Endodermal cell (in vitro differentiated cells): Measurements from ENCODE around the gene HOXD12. TPM values are rescaled to one million over a fixed set of nuclear protein-coding genes. Genes with fewer than 3 reads are reported as not detected.

Experiments used
- DNase-seq: peaks from one replicate; pipeline ENCODE4 v3.0.0-alpha.2; 2017
- H3K27ac ChIP-seq: 2 replicates; pipeline ENCODE4 v1.5.1; 2013; ENCODE audit warnings: mild to moderate bottlenecking, low read depth, low read length, moderate library complexity
- H3K27me3 ChIP-seq: 2 replicates; pipeline ENCODE4 v1.6.1; 2013; ENCODE audit warnings: mild to moderate bottlenecking, low read length, moderate library complexity; ENCODE audit not compliant: insufficient read depth, control insufficient read depth, poor library complexity, severe bottlenecking
- H3K36me3 ChIP-seq: 2 replicates; pipeline ENCODE4 v1.7.0; 2013; ENCODE audit warnings: mild to moderate bottlenecking, low read length, moderate library complexity; ENCODE audit not compliant: control insufficient read depth, insufficient read depth
- H3K4me1 ChIP-seq: one replicate; pipeline ENCODE4 v1.7.0; 2013; ENCODE audit warnings: low read length; ENCODE audit not compliant: control insufficient read depth, insufficient read depth
- H3K4me3 ChIP-seq: 2 replicates; pipeline ENCODE4 v1.5.1; 2013; ENCODE audit warnings: mild to moderate bottlenecking, low read length, moderate library complexity
- H3K9ac ChIP-seq: 2 replicates; pipeline ENCODE4 v1.6.1; 2013; ENCODE audit warnings: mild to moderate bottlenecking, low read length, moderate library complexity; ENCODE audit not compliant: poor library complexity, severe bottlenecking; ENCODE audit errors: extremely low read depth
- H3K9me3 ChIP-seq: 2 replicates; pipeline ENCODE4 v1.6.1; 2013; ENCODE audit warnings: mild to moderate bottlenecking, low read length, moderate library complexity; ENCODE audit not compliant: control insufficient read depth
- H3K27ac Mint-ChIP-seq: 2 replicates; pipeline ENCODE4 v1.8.0; 2020; ENCODE audit warnings: mixed read lengths
- H3K27me3 Mint-ChIP-seq: 2 replicates; pipeline ENCODE4 v1.8.0; 2021; ENCODE audit warnings: mild to moderate bottlenecking, mixed read lengths; ENCODE audit not compliant: insufficient read depth
- H3K36me3 Mint-ChIP-seq: 2 replicates; pipeline ENCODE4 v1.8.0; 2020; ENCODE audit warnings: low read depth, mixed read lengths
- H3K4me1 Mint-ChIP-seq: 2 replicates; pipeline ENCODE4 v1.8.0; 2020; ENCODE audit warnings: mixed read lengths
- H3K4me3 Mint-ChIP-seq: 2 replicates; pipeline ENCODE4 v1.8.0; 2020; ENCODE audit warnings: mild to moderate bottlenecking, moderate library complexity, mixed read lengths
- H3K9me3 Mint-ChIP-seq: 2 replicates; pipeline ENCODE4 v1.8.0; 2020; ENCODE audit warnings: mild to moderate bottlenecking, mixed read lengths
- CTCF ChIP-seq: fragments of 200-600 bp; sonication (generic); conservative IDR thresholded peaks from 2 replicates; pipeline ENCODE4 v1.5.0; 2021; ENCODE audit warnings: antibody characterized with exemption, mild to moderate bottlenecking
- WGBS, 2 experiments: methylation state at CpG; one replicate each; pipeline versions ENCODE4 v1.1.5 to v1.1.7; 2013; ENCODE audit warnings: missing lambda C conversion rate in 2 of 2, mixed read lengths in 1 of 2; ENCODE audit not compliant: insufficient coverage in 1 of 2, insufficient read length in 1 of 2; 5-methylcytosine and 5-hydroxymethylcytosine counted together
- total RNA-seq, 2 donors: library from RNA; stranded (reverse); fragmentation: NEBNext Ultra II Directional in 1 of 2; extraction: Animal tissue kit (Norgen Biotek cat#: 25700) in 1 of 2; gene quantifications; 2 replicates in 1 of 2; 3 replicates in 1 of 2; pipeline ENCODE4 v1.2.1, GENCODE V29; 2021

HOXD12 gene
- total RNA-seq, 2 donors from 2014 or later, result not detected

- H3K27ac ChIP-seq, result no peak overlapping the region
- peaks cover 26% of the 10 kb centered on the region for H3K4me1 Mint-ChIP-seq
- H3K4me3 ChIP-seq, result no peak overlapping the region
Observed at GRCh38 chr2:176107731-176108181, 8.2 kb downstream of the HOXD12 start.

DNA sequence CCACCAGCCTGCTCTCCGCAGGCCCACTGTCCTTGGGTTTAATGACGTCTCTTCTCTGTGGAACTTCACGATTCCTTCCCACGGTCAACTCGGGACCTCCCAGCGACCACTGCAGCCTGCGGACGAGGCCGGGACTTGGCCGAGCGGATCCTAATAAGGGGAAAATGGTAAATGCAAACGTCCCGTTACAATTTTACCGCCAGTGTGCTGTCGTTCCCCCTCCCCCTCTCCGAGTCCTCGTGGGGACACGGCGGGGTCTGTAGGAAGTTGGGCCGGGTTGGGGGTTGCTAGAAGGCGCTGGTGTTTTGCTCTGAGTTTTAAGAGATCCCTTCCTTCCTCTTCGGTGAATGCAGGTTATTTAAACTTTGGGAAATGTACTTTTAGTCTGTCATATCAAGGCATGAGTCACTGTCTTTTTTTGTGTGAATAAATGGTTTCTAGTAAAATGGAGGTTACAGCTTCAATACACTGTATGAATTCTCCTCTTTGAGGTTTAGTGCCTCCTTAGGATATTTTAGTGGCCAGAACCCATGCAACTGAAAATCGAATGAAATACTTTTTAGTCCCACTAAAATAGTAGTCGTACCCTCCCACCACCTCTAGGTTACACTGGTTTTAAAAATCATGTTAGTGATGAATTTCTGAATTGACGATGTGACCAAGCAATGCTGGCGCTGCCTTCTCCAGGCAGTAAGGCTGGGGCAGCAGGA is 9.8 kb downstream of the HOXD12 start:
- Histone ChIP-seq H3K9ac (no peak overlapping the region), H3K4me1 (no peaks in the 10 kb centered on the region), H3K27ac (no peak overlapping the region), H3K9me3 (no peaks in the 10 kb centered on the region), H3K36me3 (no peaks in the 10 kb centered on the region), H3K4me3 (no peak overlapping the region), H3K27me3 (peaks cover 99% of the 10 kb centered on the region)
- no peak for TF ChIP-seq CTCF
- Mint-ChIP-seq H3K9me3 (no peaks in the 10 kb centered on the region), H3K27me3 (peaks cover 95% of the 10 kb centered on the region), H3K36me3 (no peaks in the 10 kb centered on the region), H3K27ac (no peak overlapping the region), H3K4me1 (peaks cover 21% of the 10 kb centered on the region), H3K4me3 (no peak overlapping the region)
- peak; percentile 48 for DNase-seq
- 7 to 9% methylated on average over 2 to 26 of the region's 26 CpGs for WGBS, 2 experiments

More at GRCh38 chr2:176107731-176108181, 8.2 kb downstream of the HOXD12 start:
- no peak for TF ChIP-seq CTCF
- DNase-seq, result peak; percentile 70
- Mint-ChIP-seq H3K27ac (no peak overlapping the region), H3K4me3 (no peak overlapping the region), H3K9me3 (no peaks in the 10 kb centered on the region), H3K36me3 (no peaks in the 10 kb centered on the region), H3K27me3 (peaks cover 95% of the 10 kb centered on the region)
- Histone ChIP-seq H3K4me1 (no peaks in the 10 kb centered on the region), H3K36me3 (no peaks in the 10 kb centered on the region), H3K9me3 (no peaks in the 10 kb centered on the region), H3K9ac (no peak overlapping the region), H3K27me3 (peaks cover 99% of the 10 kb centered on the region)
- 1% methylated on average over 19 to 58 of the region's 59 CpGs for WGBS, 2 experiments

DNA sequence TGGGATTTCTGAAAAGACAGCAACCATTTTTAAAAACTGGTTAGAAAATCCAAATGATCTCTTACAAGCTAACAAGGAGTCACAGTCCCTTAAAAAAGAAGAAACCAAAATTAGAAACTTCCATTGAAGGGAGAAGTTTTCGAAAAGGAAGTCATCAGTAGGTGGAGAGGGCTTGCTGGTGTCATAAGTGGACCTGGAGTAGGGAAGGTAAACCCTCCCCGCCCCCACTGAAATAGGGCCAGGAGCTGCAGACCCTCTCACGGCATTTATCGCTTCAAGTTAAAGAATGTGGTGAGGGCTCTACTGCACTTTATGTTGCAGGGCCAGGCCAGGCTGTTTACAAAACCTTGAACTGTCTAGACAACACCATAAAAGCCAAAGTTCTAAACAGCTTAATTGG is 10.4 kb downstream of the HOXD12 start:
- H3K4me3 ChIP-seq, result no peak overlapping the region
- no peak for DNase-seq

More for the DNA sequence above, 10.4 kb downstream of the HOXD12 start:
- Mint-ChIP-seq H3K4me3 (no peak overlapping the region), H3K4me1 (peaks cover 17% of the 10 kb centered on the region), H3K9me3 (no peaks in the 10 kb centered on the region), H3K27ac (no peak overlapping the region), H3K27me3 (peaks cover 95% of the 10 kb centered on the region), H3K36me3 (no peaks in the 10 kb centered on the region)
- TF ChIP-seq CTCF, result no peak
- Histone ChIP-seq H3K9ac (no peak overlapping the region), H3K27me3 (peaks cover 99% of the 10 kb centered on the region), H3K9me3 (no peaks in the 10 kb centered on the region), H3K27ac (no peak overlapping the region), H3K36me3 (no peaks in the 10 kb centered on the region), H3K4me1 (no peaks in the 10 kb centered on the region)
- WGBS, 2 experiments, result 25 to 47% methylated on average over 3 to 4 of the region's 4 CpGs
